Measurements from ENCODE around the gene ATP8A2.
"Not testable (repeated sequence)": the region's sequence is repeated elsewhere in the genome, so short reads cannot be mapped to it uniquely, and the experiment has no call there.

The ATP8A2 gene

GRCh38 chr13:26038931-26039475 is 667.2 kb downstream of the ATP8A2 start:
- DNase-seq (ENCODE audit: low read depth in 3 of 3) = no peak

- no peak for DNase-seq (ENCODE audit: low read depth in 3 of 3)
Measured at GRCh38 chr13:26041444-26041843, 669.7 kb downstream of the ATP8A2 start.

GRCh38 chr13:26042785-26043184 is 671.0 kb downstream of the ATP8A2 start:
- DNase-seq (ENCODE audit: low read depth in 3 of 3) = no peak

- DNase-seq (ENCODE audit: low read depth in 3 of 3) = no peak
Measured at GRCh38 chr13:26045142-26045541, 673.4 kb downstream of the ATP8A2 start.

- no peak for DNase-seq (ENCODE audit: low read depth in 3 of 3)
Measured at GRCh38 chr13:26046639-26047038, 674.9 kb downstream of the ATP8A2 start.

- no peak for DNase-seq (ENCODE audit: low read depth in 3 of 3)
Measured at GRCh38 chr13:26047040-26047439, 675.3 kb downstream of the ATP8A2 start.

- no peak for DNase-seq (ENCODE audit: low read depth in 3 of 3)
Measured at GRCh38 chr13:26048741-26049140, 677.0 kb downstream of the ATP8A2 start.

GRCh38 chr13:26050568-26051230 is 678.9 kb downstream of the ATP8A2 start:
- DNase-seq (ENCODE audit: low read depth in 3 of 3) = peak in 1 of 3 experiments; percentile 9

GRCh38 chr13:26051231-26051656 is 679.5 kb downstream of the ATP8A2 start:
- DNase-seq (ENCODE audit: low read depth in 3 of 3) = no peak

- DNase-seq (ENCODE audit: low read depth in 3 of 3) = peak in 2 of 3 experiments; percentile 10
Measured at GRCh38 chr13:26051657-26052311, 680.0 kb downstream of the ATP8A2 start, which contains the start of gene SHISA2. TSS of gene SHISA2 (minus strand) at chr13:26052016. CDS start at chr13:26050975, 1,041 bp downstream.

GRCh38 chr13:26052337-26052736 is 680.6 kb downstream of the ATP8A2 start:
- no peak for DNase-seq (ENCODE audit: low read depth in 3 of 3)

- no peak for DNase-seq (ENCODE audit: low read depth in 3 of 3)
Measured at GRCh38 chr13:26053418-26053980, 681.7 kb downstream of the ATP8A2 start.

- DNase-seq (ENCODE audit: low read depth in 3 of 3) = no peak
Measured at GRCh38 chr13:26054896-26055295, 683.1 kb downstream of the ATP8A2 start.

GRCh38 chr13:26058704-26059103 is 686.9 kb downstream of the ATP8A2 start:
- no peak for DNase-seq (ENCODE audit: low read depth in 3 of 3)

GRCh38 chr13:26060357-26060756 is 688.6 kb downstream of the ATP8A2 start:
- no peak for DNase-seq (ENCODE audit: low read depth in 3 of 3)

- no peak for DNase-seq (ENCODE audit: low read depth in 3 of 3)
Measured at GRCh38 chr13:26061256-26061655, 689.5 kb downstream of the ATP8A2 start.

GRCh38 chr13:26061947-26062346 is 690.2 kb downstream of the ATP8A2 start:
- no peak for DNase-seq (ENCODE audit: low read depth in 3 of 3)

- DNase-seq (ENCODE audit: low read depth in 3 of 3) = no peak
Measured at GRCh38 chr13:26062853-26063444, 691.2 kb downstream of the ATP8A2 start.

- not testable (repeated sequence) for DNase-seq (ENCODE audit: low read depth in 3 of 3)
Measured at GRCh38 chr13:26066492-26066891, 694.7 kb downstream of the ATP8A2 start.

- DNase-seq (ENCODE audit: low read depth in 3 of 3) = no peak
Measured at GRCh38 chr13:26067601-26068000, 695.8 kb downstream of the ATP8A2 start.

- DNase-seq (ENCODE audit: low read depth in 3 of 3) = not testable (repeated sequence)
Measured at GRCh38 chr13:26068372-26068771, 696.6 kb downstream of the ATP8A2 start.

- not testable (repeated sequence) for DNase-seq (ENCODE audit: low read depth in 3 of 3)
Measured at GRCh38 chr13:26069642-26070041, 697.9 kb downstream of the ATP8A2 start.
